HG02938 (cell line): ENCODE results near the gene LETM1.

Experiments used
- ATAC-seq: cut with Tn5 transposase; IDR thresholded peaks from one replicate; pipeline ENCODE4 v1.9.1; 2021; ENCODE audit warnings: mild to moderate bottlenecking, moderate library complexity; ENCODE audit not compliant: unreplicated experiment

The LETM1 gene

GRCh38 chr4:1766106-1767060 is 89.6 kb downstream of the LETM1 start:
- ATAC-seq: no peak

GRCh38 chr4:1765409-1766072 is 90.4 kb downstream of the LETM1 start:
- ATAC-seq: no peak

DNA sequence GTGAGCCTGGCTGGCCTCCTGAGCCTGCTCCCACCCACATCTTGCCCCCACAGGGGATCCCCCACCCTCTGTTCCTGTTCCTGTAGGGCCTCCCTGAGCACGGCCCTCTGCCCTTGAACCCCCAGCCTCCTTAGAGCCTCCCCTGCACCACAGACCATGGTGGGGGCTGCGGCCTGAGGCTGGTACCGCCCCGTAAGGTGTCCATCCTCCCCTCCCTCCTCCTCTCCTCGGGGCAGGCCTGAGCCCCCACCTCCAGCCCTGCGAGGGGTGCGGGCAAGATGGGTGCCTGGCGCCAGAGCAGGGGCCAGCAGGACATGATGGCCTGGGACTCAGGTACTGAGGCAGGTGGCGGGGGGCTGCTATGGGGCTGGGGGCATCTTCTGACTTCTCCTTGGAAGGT is 91.3 kb downstream of the LETM1 start:
- ATAC-seq: no peak

GRCh38 chr4:1763550-1764080 is 92.3 kb downstream of the LETM1 start:
- no peak for ATAC-seq

GRCh38 chr4:1763070-1763549 is 92.8 kb downstream of the LETM1 start:
- ATAC-seq: no peak

DNA sequence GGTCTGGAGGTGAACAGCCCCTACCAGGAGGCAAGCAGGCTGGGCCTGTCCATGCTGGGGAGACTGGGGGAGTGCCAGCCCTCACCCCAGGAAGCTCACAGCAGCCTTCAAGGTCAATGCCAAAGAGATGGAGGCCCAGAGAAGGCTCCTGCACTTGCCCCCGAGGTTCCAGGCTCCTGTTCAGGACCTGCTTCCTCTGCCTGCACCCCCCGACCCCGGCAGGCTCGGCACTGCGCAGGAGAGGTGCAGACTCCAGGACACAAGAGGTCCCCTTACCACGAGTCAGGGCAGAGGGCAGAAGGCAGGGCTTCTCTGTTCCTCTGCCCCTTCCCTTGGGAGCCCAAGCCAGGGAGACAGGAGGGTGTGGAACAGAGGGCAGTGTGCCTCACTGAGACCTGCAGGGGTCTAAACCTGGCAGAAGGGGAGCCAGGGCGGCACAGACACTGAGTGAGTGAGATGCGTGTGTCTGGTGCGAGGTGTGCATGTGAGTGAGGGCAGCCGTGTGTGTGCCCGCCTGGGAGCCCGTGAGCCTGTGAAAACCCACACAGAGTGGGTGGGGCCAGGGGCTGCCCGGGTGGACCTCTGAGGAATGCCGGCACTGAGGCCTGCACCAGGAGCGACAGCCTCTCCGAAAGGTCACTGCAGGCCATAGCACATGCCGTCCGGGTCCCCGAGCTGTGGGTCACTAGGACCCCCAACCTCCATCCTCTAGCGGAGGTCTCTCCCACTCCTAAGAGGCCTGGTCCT is 93.5 kb downstream of the LETM1 start:
- no peak for ATAC-seq
